Esophagus muscularis mucosa (tissue), 4 donors: ENCODE data around the gene SPEF1. TPM values are rescaled to one million over a fixed set of nuclear protein-coding genes. Genes with fewer than 3 reads are reported as not detected.

Experiments used
- DNase-seq: peaks from one replicate; pipeline ENCODE4 v3.0.0-alpha.2; 2017; ENCODE audit errors: extremely low spot score
- H3K27ac ChIP-seq, 4 donors: fragments of 200-600 bp; sonication (generic); replicated peaks in 1 of 4; 1 replicate in 3 of 4; 2 replicates in 1 of 4; pipeline ENCODE4 v1.5.1; 2016 to 2019; ENCODE audit warnings: mild to moderate bottlenecking in 1 of 4
- H3K27me3 ChIP-seq, 4 donors: fragments of 200-600 bp; sonication (generic); one replicate each; pipeline versions ENCODE4 v1.5.1 to v1.6.0; 2016 to 2019
- H3K36me3 ChIP-seq, 4 donors: fragments of 200-600 bp; sonication (generic); one replicate each; pipeline ENCODE4 v1.5.1; 2016 to 2019
- H3K4me1 ChIP-seq, 4 donors: fragments of 200-600 bp; sonication (generic); one replicate each; pipeline ENCODE4 v1.5.1; 2016 to 2019
- H3K4me3 ChIP-seq, 4 donors: fragments of 200-600 bp; sonication (generic); 1 replicate in 2 of 4; 2 replicates in 2 of 4; pipeline ENCODE4 v1.5.1; 2016 to 2019; ENCODE audit warnings: mild to moderate bottlenecking in 4 of 4, moderate library complexity in 1 of 4
- H3K9me3 ChIP-seq, 4 donors: fragments of 200-600 bp; sonication (generic); 1 replicate in 3 of 4; 2 replicates in 1 of 4; pipeline ENCODE4 v1.5.1; 2016 to 2019
- EP300 ChIP-seq: sonication (generic); formaldehyde crosslinking; IDR thresholded peaks from one replicate; pipeline ENCODE4 v1.6.1; 2017; ENCODE audit warnings: antibody characterized with exemption
- POLR2A ChIP-seq: fragments of 450-650 bp; IDR thresholded peaks from one replicate; pipeline ENCODE4 v1.6.1; 2017; ENCODE audit warnings: antibody characterized with exemption, moderate library complexity, mild to moderate bottlenecking, low read depth
- POLR2AphosphoS5 ChIP-seq, 2 donors: sonication (generic); formaldehyde crosslinking; IDR thresholded peaks; one replicate each; pipeline ENCODE4 v1.6.1; 2017; ENCODE audit warnings: antibody characterized with exemption in 2 of 2
- WGBS: methylation state at CpG from one replicate; pipeline ENCODE4 v1.1.5; 2018; 5-methylcytosine and 5-hydroxymethylcytosine counted together
- intact Hi-C: fragments of 100-400 bp; cut with DNase I; formaldehyde crosslinking; loops from one replicate; pipeline ENCODE4 v1.15.1; 2023
- total RNA-seq, 4 donors: library from RNA; depleted of rRNA; stranded (reverse); fragments of >200 nt; gene quantifications; one replicate each; pipeline versions ENCODE4 v1.1.0 to v1.2.1, GENCODE V29; 2016
- TF ChIP-seq, protein P1 (sequence below), 3 experiments: fragments of 200-600 bp in 2 of 3; fragments of 450-650 bp in 1 of 3; sonication (generic) in 2 of 3; IDR thresholded peaks; one replicate each; pipeline ENCODE4 v1.5.1; 2017 to 2019; ENCODE audit warnings: antibody characterized with exemption in 3 of 3, mild to moderate bottlenecking in 2 of 3, moderate library complexity in 1 of 3

The SPEF1 gene
- total RNA-seq, 4 donors from 2014 or later: 0.50 TPM; not detected in 3

GRCh38 chr20:3802524-3803239, 21.4 kb upstream of the SPEF1 start:
- Histone ChIP-seq H3K27ac (peak overlapping the region in 3 of 4 donors; percentile 5 to 96 (median 23)), H3K4me1 (peaks cover 28 to 77% (median 67%) of the 10 kb centered on the region in 4 donors), H3K36me3 (peaks cover 46 to 79% (median 61%) of the 10 kb centered on the region in 4 donors), H3K27me3 (no peaks in the 10 kb centered on the region), H3K4me3 (no peak overlapping the region), H3K9me3 (peaks cover 0 to 5% (median 0%) of the 10 kb centered on the region in 4 donors)
- 82% methylated on average over 11 of the region's 11 CpGs for WGBS
- DNase-seq: no peak
- intact Hi-C loops: no loop called here
- no peak for TF ChIP-seq POLR2A
- TF ChIP-seq EP300: no peak
- no peak for TF ChIP-seq POLR2AphosphoS5 (IDR thresholded peaks at IDR 0.05)
- TF ChIP-seq, protein P1, sequence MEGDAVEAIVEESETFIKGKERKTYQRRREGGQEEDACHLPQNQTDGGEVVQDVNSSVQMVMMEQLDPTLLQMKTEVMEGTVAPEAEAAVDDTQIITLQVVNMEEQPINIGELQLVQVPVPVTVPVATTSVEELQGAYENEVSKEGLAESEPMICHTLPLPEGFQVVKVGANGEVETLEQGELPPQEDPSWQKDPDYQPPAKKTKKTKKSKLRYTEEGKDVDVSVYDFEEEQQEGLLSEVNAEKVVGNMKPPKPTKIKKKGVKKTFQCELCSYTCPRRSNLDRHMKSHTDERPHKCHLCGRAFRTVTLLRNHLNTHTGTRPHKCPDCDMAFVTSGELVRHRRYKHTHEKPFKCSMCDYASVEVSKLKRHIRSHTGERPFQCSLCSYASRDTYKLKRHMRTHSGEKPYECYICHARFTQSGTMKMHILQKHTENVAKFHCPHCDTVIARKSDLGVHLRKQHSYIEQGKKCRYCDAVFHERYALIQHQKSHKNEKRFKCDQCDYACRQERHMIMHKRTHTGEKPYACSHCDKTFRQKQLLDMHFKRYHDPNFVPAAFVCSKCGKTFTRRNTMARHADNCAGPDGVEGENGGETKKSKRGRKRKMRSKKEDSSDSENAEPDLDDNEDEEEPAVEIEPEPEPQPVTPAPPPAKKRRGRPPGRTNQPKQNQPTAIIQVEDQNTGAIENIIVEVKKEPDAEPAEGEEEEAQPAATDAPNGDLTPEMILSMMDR (IDR thresholded peaks at IDR 0.05): no peak

DNA sequence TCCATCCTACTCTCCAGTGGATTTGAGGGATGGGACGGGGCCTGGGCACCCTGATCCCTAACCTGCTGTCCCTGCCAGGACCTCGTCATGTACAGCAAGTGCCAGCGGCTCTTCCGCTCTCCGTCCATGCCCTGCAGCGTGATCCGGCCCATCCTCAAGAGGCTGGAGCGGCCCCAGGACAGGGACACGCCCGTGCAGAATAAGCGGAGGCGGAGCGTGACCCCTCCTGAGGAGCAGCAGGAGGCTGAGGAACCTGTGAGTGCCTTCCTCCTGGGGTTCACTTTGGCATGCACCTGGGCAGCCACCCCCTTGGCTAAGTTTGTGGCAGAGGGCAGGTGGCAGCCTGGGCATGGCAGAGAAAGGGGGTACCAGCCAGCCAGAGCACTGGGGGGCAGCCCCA, 20.6 kb upstream of the SPEF1 start:
- whole genome bisulfite sequencing: 94% methylated on average over 13 of the region's 13 CpGs
- TF ChIP-seq, protein P1 (IDR thresholded peaks at IDR 0.05): no peak
- Histone ChIP-seq H3K27ac (peak overlapping the region in 3 of 4 donors; percentile 18 to 96 (median 23)), H3K4me1 (peaks cover 20 to 77% (median 67%) of the 10 kb centered on the region in 4 donors), H3K9me3 (peaks cover 0 to 5% (median 0%) of the 10 kb centered on the region in 4 donors), H3K27me3 (no peaks in the 10 kb centered on the region), H3K4me3 (no peak overlapping the region), H3K36me3 (peaks cover 46 to 82% (median 61%) of the 10 kb centered on the region in 4 donors)
- intact Hi-C loops: no loop called here
- DNase-seq: no peak

DNA sequence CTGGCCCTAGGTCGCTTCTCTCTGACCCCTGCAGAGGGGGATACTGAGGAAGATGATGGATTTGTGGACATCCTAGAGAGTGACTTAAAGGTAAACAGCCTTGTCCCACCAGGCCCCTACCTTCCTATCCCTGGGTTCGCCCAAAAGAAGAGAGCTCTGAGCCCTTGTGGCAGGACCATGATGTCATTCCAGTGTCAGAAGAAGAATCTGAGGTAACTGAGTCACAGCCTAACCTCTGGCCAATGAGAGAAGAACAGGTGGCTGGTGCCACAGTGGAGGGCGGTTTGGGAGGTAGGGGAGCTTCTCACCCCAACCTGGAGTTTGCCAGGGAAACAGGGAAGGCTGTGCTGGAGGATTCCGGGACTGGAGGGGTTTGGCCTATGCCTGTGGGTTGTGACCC, 20.1 kb upstream of the SPEF1 start:
- intact Hi-C loops: no loop called here
- Histone ChIP-seq H3K4me3 (no peak overlapping the region), H3K4me1 (peaks cover 20 to 77% (median 66%) of the 10 kb centered on the region in 4 donors), H3K36me3 (peaks cover 46 to 82% (median 61%) of the 10 kb centered on the region in 4 donors), H3K27me3 (no peaks in the 10 kb centered on the region), H3K27ac (peak overlapping the region in 2 of 4 donors; percentile 18 to 44), H3K9me3 (peaks cover 0 to 4% (median 0%) of the 10 kb centered on the region in 4 donors)
- 100% methylated on average over 3 of the region's 4 CpGs for WGBS
- TF ChIP-seq POLR2AphosphoS5 (IDR thresholded peaks at IDR 0.05) (no peak), EP300 (no peak)
- no peak for DNase-seq

GRCh38 chr20:3800878-3801260, 19.6 kb upstream of the SPEF1 start:
- WGBS: no CpG with 5 or more reads among the region's 8 CpGs
- no peaks in the 10 kb centered on the region for H3K27me3 ChIP-seq
- TF ChIP-seq, protein P1 (IDR thresholded peaks at IDR 0.05): no peak
- TF ChIP-seq EP300: no peak
- no peak for TF ChIP-seq POLR2AphosphoS5 (IDR thresholded peaks at IDR 0.05)
- no peak for TF ChIP-seq POLR2A
- intact Hi-C loops: no loop called here
- H3K27ac ChIP-seq: peak overlapping the region in 2 of 4 donors; percentile 44 to 99
- H3K4me3 ChIP-seq: no peak overlapping the region
- H3K4me1 ChIP-seq: peaks cover 16 to 73% (median 62%) of the 10 kb centered on the region in 4 donors
- DNase-seq: no peak
- H3K9me3 ChIP-seq: no peaks in the 10 kb centered on the region
- H3K36me3 ChIP-seq: peaks cover 46 to 81% (median 60%) of the 10 kb centered on the region in 4 donors

DNA sequence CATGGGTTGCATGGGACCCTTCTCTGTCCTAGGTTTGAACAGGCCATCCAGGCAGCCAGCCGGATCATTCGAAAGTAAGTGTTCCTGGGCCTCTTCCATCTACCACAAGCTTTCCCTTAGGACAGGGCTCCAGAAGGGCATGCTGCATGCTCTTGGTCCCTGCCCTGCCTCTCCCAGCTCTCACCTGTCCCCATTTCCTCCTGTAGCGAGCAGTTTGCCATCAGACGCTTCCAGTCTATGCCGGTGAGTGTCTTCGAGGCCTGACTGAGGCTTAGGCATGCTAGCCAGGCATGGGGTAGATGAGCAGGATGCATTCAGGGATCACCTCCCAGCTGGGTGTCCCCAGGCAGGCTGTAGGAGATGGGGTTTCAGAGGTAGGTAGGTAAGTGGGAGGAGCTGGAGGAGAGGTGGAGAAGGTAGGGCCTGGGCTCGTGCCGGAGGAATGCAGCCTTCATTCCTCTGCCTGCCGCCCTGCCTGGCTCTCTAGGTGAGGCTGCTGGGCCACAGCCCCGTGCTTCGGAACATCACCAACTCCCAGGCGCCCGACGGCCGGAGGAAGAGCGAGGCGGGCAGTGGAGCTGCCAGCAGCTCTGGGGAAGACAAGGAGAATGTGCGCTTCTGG, 19.1 kb upstream of the SPEF1 start:
- H3K27ac ChIP-seq: peak overlapping the region; percentile 44 to 99 (median 74)
- WGBS: 90% methylated on average over 17 of the region's 18 CpGs
- no peak for DNase-seq
- no peaks in the 10 kb centered on the region for H3K9me3 ChIP-seq
- no peaks in the 10 kb centered on the region for H3K27me3 ChIP-seq
- peaks cover 46 to 76% (median 58%) of the 10 kb centered on the region in 4 donors for H3K36me3 ChIP-seq
- intact Hi-C loops: no loop called here
- no peak overlapping the region for H3K4me3 ChIP-seq
- TF ChIP-seq POLR2A (no peak), EP300 (no peak), POLR2AphosphoS5 (IDR thresholded peaks at IDR 0.05) (no peak)
- TF ChIP-seq, protein P1 (IDR thresholded peaks at IDR 0.05): no peak
- H3K4me1 ChIP-seq: peaks cover 11 to 70% (median 59%) of the 10 kb centered on the region in 4 donors
